Measurements from ENCODE around the gene BCORL1.

BCORL1 gene

GRCh38 chrX:129982300-129983251 is at the start of gene BCORL1:
BCORL1 (plus strand) TSS chrX:129982635; CDS start chrX:130005232, 22,597 bp downstream.
- peak; percentile 88 to 89 for DNase-seq
- TF ChIP-seq GATA1 (IDR thresholded peaks at IDR 0.05; ENCODE audit: low read depth, low read length) (no peak), POLR2A (IDR thresholded peaks at IDR 0.05; ENCODE audit: low read length) (peak; percentile 69)

GRCh38 chrX:129932821-129933321 is 49.6 kb upstream of the BCORL1 start:
- DNase-seq: peak; percentile 44 to 52
- TF ChIP-seq GATA1 (IDR thresholded peaks at IDR 0.05; ENCODE audit: low read depth, low read length): no peak
- no peak for TF ChIP-seq POLR2A (IDR thresholded peaks at IDR 0.05; ENCODE audit: low read length)

- peak in 1 of 2 experiments; percentile 4 for DNase-seq
- TF ChIP-seq GATA1 (IDR thresholded peaks at IDR 0.05; ENCODE audit: low read depth, low read length) (no peak), POLR2A (IDR thresholded peaks at IDR 0.05; ENCODE audit: low read length) (no peak)
Measured at GRCh38 chrX:129933700-129934099, 48.7 kb upstream of the BCORL1 start.

- TF ChIP-seq GATA1 (IDR thresholded peaks at IDR 0.05; ENCODE audit: low read depth, low read length): no peak
- no peak for TF ChIP-seq POLR2A (IDR thresholded peaks at IDR 0.05; ENCODE audit: low read length)
Measured at GRCh38 chrX:129934461-129934860, 48.0 kb upstream of the BCORL1 start.

GRCh38 chrX:129934952-129935351 is 47.5 kb upstream of the BCORL1 start:
- no peak for DNase-seq
- TF ChIP-seq POLR2A (IDR thresholded peaks at IDR 0.05; ENCODE audit: low read length) (no peak), GATA1 (IDR thresholded peaks at IDR 0.05; ENCODE audit: low read depth, low read length) (no peak)

More at GRCh38 chrX:129934461-129934860, 48.0 kb upstream of the BCORL1 start:
- DNase-seq: no peak

- no peak for DNase-seq
- TF ChIP-seq POLR2A (IDR thresholded peaks at IDR 0.05; ENCODE audit: low read length): no peak
- no peak for TF ChIP-seq GATA1 (IDR thresholded peaks at IDR 0.05; ENCODE audit: low read depth, low read length)
Measured at GRCh38 chrX:129938081-129938480, 44.4 kb upstream of the BCORL1 start.

GRCh38 chrX:129939986-129940385 is 42.4 kb upstream of the BCORL1 start:
- no peak for DNase-seq
- TF ChIP-seq GATA1 (IDR thresholded peaks at IDR 0.05; ENCODE audit: low read depth, low read length) (no peak), POLR2A (IDR thresholded peaks at IDR 0.05; ENCODE audit: low read length) (no peak)

- DNase-seq: no peak
Measured at GRCh38 chrX:129940721-129941120, 41.7 kb upstream of the BCORL1 start.

GRCh38 chrX:129945131-129945530 is 37.3 kb upstream of the BCORL1 start:
- TF ChIP-seq POLR2A (IDR thresholded peaks at IDR 0.05; ENCODE audit: low read length) (no peak), GATA1 (IDR thresholded peaks at IDR 0.05; ENCODE audit: low read depth, low read length) (no peak)
- no peak for DNase-seq

More at GRCh38 chrX:129940721-129941120, 41.7 kb upstream of the BCORL1 start:
- no peak for TF ChIP-seq POLR2A (IDR thresholded peaks at IDR 0.05; ENCODE audit: low read length)
- TF ChIP-seq GATA1 (IDR thresholded peaks at IDR 0.05; ENCODE audit: low read depth, low read length): no peak

GRCh38 chrX:129953334-129953648 is 29.1 kb upstream of the BCORL1 start:
- TF ChIP-seq GATA1 (IDR thresholded peaks at IDR 0.05; ENCODE audit: low read depth, low read length): no peak
- DNase-seq: no peak

- DNase-seq: no peak
- no peak for TF ChIP-seq GATA1 (IDR thresholded peaks at IDR 0.05; ENCODE audit: low read depth, low read length)
- TF ChIP-seq POLR2A (IDR thresholded peaks at IDR 0.05; ENCODE audit: low read length): no peak
Measured at GRCh38 chrX:129953881-129954280, 28.6 kb upstream of the BCORL1 start.

GRCh38 chrX:129954804-129955203 is 27.6 kb upstream of the BCORL1 start:
- DNase-seq: no peak
- TF ChIP-seq GATA1 (IDR thresholded peaks at IDR 0.05; ENCODE audit: low read depth, low read length): no peak
- no peak for TF ChIP-seq POLR2A (IDR thresholded peaks at IDR 0.05; ENCODE audit: low read length)

- TF ChIP-seq POLR2A (IDR thresholded peaks at IDR 0.05; ENCODE audit: low read length): no peak
- TF ChIP-seq GATA1 (IDR thresholded peaks at IDR 0.05; ENCODE audit: low read depth, low read length): no peak
- DNase-seq: no peak
Measured at GRCh38 chrX:129955682-129956081, 26.8 kb upstream of the BCORL1 start.

- TF ChIP-seq GATA1 (IDR thresholded peaks at IDR 0.05; ENCODE audit: low read depth, low read length) (no peak), POLR2A (IDR thresholded peaks at IDR 0.05; ENCODE audit: low read length) (no peak)
- no peak for DNase-seq
Measured at GRCh38 chrX:129956145-129956544, 26.3 kb upstream of the BCORL1 start.

- TF ChIP-seq POLR2A (IDR thresholded peaks at IDR 0.05; ENCODE audit: low read length): no peak
- no peak for TF ChIP-seq GATA1 (IDR thresholded peaks at IDR 0.05; ENCODE audit: low read depth, low read length)
- DNase-seq: no peak
Measured at GRCh38 chrX:129956765-129957164, 25.7 kb upstream of the BCORL1 start.

Data from erythroblast (primary cell).